K562 (cell line): ENCODE measurements around the gene TCF23. TPM values are rescaled to one million over a fixed set of nuclear protein-coding genes. Genes with fewer than 3 reads are reported as not detected.

Source experiments
- CC2D1A ChIP-seq: fragments of 450-650 bp; IDR thresholded peaks from 2 replicates; pipeline ENCODE4 v1.6.1; 2017; ENCODE audit warnings: mild to moderate bottlenecking
- ETV1 ChIP-seq: fragments of 450-650 bp; conservative IDR thresholded peaks from 2 replicates; pipeline ENCODE4 v1.6.1; 2016; ENCODE audit warnings: missing genetic modification characterization, control low read depth, low read depth, missing compliant biosample characterization
- HSF4 ChIP-seq: fragments of 250-450 bp; sonication (Bioruptor Pico); IDR thresholded peaks from 2 replicates; pipeline ENCODE4 v2.1.2; 2022; ENCODE audit warnings: mild to moderate bottlenecking, moderate library complexity, borderline replicate concordance
- NRF1 ChIP-seq, 2 experiments: fragments of 450-650 bp; IDR thresholded peaks in 1 of 2; conservative IDR thresholded peaks in 1 of 2; 2 replicates each; pipeline ENCODE4 v1.6.1; 2014; ENCODE audit warnings: mild to moderate bottlenecking in 2 of 2
- PML ChIP-seq: IDR thresholded peaks from 2 replicates; pipeline ENCODE4 v1.6.1; 2012; ENCODE audit warnings: low read length, inconsistent platforms
- SAFB ChIP-seq: fragments of 200-400 bp; formaldehyde crosslinking; IDR thresholded peaks from 2 replicates; pipeline ENCODE4 v1.6.1; 2017; ENCODE audit warnings: low read depth, low read length, borderline replicate concordance
- SRSF3 ChIP-seq: fragments of 200-400 bp; formaldehyde crosslinking; IDR thresholded peaks from 2 replicates; pipeline ENCODE4 v1.6.1; 2016; ENCODE audit warnings: mild to moderate bottlenecking, low read length, moderate library complexity; ENCODE audit not compliant: insufficient read depth
- ZNF175 ChIP-seq: fragments of 200-800 bp; sonication (Bioruptor generic); IDR thresholded peaks from 2 replicates; pipeline ENCODE4 v1.6.1; 2016; ENCODE audit warnings: low read depth, mild to moderate bottlenecking, missing genetic modification characterization, missing compliant biosample characterization
- ZNF316 ChIP-seq: fragments of 450-650 bp; IDR thresholded peaks from 2 replicates; pipeline ENCODE4 v1.6.1; 2016
- ZNF408 ChIP-seq: fragments of 250-450 bp; sonication (Bioruptor Pico); IDR thresholded peaks from 2 replicates; pipeline ENCODE4 v1.4.0; 2020; ENCODE audit warnings: low read depth, mild to moderate bottlenecking, moderate library complexity
- polyA plus RNA-seq, 8 experiments: library from polyadenylated mRNA; depleted of rRNA in 4 of 8; stranded (reverse) in 5 of 8; unstranded in 3 of 8; fragments of >200 nt; fragmentation: Nextera tagmentation in 2 of 8; fragmentation: Illumina TruSeq in 1 of 8; extraction: Ambion mirVana in 2 of 8; extraction: Trizol in 1 of 8; gene quantifications; 2 replicates each; pipeline versions ENCODE4 v1.2.1 to v1.2.3, GENCODE V29; 2011 to 2014; ENCODE audit warnings: inconsistent platforms in 1 of 8, missing spikeins in 1 of 8
- total RNA-seq, 7 experiments: library from RNA; depleted of rRNA in 6 of 7; stranded (reverse); fragments of >200 nt in 6 of 7; fragmentation: Illumina TruSeq in 2 of 7; extraction: Trizol in 2 of 7; gene quantifications; 2 replicates each; pipeline versions ENCODE4 v1.2.1 to v1.2.3, GENCODE V29; 2011 to 2021; ENCODE audit warnings: low replicate concordance in 1 of 7
- TF ChIP-seq, protein P1 (sequence below), 2 experiments: fragments of 150-350 bp in 1 of 2; IDR thresholded peaks; 2 replicates each; pipeline ENCODE4 v1.6.1; 2012 to 2016; ENCODE audit warnings: low read depth in 2 of 2, low read length in 2 of 2, mild to moderate bottlenecking in 1 of 2, moderate library complexity in 1 of 2
- TF ChIP-seq, protein P2 (sequence below): fragments of 250-450 bp; sonication (Bioruptor Pico); IDR thresholded peaks from 2 replicates; pipeline ENCODE4 v1.5.0; 2021
- TF ChIP-seq, protein P3 (sequence below): sonication (generic); formaldehyde crosslinking; IDR thresholded peaks from 2 replicates; pipeline ENCODE4 v1.8.1; 2023; ENCODE audit warnings: mild to moderate bottlenecking, missing genetic modification reagents
- TF ChIP-seq, protein P4 (sequence below): fragments of 250-450 bp; sonication (Bioruptor Pico); IDR thresholded peaks from 2 replicates; pipeline ENCODE4 v1.4.0; 2020; ENCODE audit warnings: borderline replicate concordance

TCF23 gene
- total and polyA plus RNA-seq, 9 of the 15 experiments (the other 6 are each of a cell fraction or from before 2014, with no cell fraction given) = 0.07 TPM; not detected in 8

DNA sequence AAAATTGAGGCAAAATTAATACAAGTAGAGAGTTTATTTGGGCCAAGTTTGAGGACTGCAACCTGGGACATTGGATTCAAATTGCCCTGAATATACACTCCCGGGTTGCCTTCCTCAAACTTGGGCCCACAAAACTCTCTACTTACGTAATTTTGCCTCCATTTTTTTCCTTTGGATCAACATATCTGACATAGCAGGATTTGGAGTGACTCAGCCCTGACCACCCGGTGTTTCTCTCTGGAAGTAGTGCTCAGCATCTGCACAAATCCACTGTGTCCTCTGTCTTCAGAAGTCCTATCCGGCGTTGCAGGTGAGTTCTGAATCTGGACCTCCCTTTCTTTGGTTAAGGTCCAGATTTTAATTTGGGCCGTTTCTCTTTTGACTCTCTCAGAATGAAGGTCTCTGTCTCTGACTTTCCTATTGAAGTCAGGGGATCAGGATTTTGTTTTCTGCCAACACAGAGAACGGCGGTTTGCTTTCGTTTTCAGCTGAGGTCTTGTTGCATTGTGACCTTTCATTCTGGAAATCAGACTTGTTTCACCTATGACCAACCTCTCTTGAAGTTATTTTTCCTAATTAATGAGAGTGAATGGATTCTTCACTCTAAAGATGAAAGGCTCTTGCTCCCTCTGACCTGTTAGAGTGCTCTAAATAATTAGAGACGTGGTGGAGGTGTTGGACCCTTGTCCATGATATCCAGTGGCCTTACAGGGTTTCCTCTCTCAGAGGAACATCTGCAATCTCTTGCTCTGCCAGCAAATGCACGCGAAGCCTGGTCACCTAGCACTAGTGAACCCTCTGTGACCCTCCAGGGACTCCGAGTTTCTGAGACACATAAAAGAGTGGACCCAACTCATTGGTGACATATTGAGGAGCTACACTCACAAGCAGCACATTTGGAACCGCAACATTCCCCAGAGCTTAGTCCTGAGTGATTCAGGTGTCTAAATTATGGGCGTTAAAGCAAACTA lies 13.6 kb downstream of the TCF23 start (continued):
- TF ChIP-seq NRF1 (conservative IDR thresholded peaks at IDR 0.05 in 1 of 2, IDR thresholded peaks at IDR 0.05 in 1 of 2) = peak in 1 of 2 experiments; percentile 20; a peak in 1 of 4 replicates
- no peak for TF ChIP-seq ZNF408 (CRISPR knock-in tag)
- TF ChIP-seq, protein P1, sequence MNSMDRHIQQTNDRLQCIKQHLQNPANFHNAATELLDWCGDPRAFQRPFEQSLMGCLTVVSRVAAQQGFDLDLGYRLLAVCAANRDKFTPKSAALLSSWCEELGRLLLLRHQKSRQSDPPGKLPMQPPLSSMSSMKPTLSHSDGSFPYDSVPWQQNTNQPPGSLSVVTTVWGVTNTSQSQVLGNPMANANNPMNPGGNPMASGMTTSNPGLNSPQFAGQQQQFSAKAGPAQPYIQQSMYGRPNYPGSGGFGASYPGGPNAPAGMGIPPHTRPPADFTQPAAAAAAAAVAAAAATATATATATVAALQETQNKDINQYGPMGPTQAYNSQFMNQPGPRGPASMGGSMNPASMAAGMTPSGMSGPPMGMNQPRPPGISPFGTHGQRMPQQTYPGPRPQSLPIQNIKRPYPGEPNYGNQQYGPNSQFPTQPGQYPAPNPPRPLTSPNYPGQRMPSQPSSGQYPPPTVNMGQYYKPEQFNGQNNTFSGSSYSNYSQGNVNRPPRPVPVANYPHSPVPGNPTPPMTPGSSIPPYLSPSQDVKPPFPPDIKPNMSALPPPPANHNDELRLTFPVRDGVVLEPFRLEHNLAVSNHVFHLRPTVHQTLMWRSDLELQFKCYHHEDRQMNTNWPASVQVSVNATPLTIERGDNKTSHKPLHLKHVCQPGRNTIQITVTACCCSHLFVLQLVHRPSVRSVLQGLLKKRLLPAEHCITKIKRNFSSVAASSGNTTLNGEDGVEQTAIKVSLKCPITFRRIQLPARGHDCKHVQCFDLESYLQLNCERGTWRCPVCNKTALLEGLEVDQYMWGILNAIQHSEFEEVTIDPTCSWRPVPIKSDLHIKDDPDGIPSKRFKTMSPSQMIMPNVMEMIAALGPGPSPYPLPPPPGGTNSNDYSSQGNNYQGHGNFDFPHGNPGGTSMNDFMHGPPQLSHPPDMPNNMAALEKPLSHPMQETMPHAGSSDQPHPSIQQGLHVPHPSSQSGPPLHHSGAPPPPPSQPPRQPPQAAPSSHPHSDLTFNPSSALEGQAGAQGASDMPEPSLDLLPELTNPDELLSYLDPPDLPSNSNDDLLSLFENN (IDR thresholded peaks at IDR 0.05; ENCODE audit: low read depth in 2 of 2, low read length in 2 of 2) = no peak
- TF ChIP-seq ZNF316 = peak; percentile 66
- TF ChIP-seq, protein P2, sequence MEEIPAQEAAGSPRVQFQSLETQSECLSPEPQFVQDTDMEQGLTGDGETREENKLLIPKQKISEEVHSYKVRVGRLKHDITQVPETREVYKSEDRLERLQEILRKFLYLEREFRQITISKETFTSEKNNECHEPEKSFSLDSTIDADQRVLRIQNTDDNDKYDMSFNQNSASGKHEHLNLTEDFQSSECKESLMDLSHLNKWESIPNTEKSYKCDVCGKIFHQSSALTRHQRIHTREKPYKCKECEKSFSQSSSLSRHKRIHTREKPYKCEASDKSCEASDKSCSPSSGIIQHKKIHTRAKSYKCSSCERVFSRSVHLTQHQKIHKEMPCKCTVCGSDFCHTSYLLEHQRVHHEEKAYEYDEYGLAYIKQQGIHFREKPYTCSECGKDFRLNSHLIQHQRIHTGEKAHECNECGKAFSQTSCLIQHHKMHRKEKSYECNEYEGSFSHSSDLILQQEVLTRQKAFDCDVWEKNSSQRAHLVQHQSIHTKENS (CRISPR knock-in tag) = no peak
- TF ChIP-seq PML = no peak
- no peak for TF ChIP-seq SRSF3
- no peak for TF ChIP-seq ZNF175 (CRISPR knock-in tag)
- no peak for TF ChIP-seq SAFB
- TF ChIP-seq HSF4 (CRISPR knock-in tag) = no peak
- TF ChIP-seq CC2D1A = no peak
- TF ChIP-seq ETV1 = no peak
- TF ChIP-seq, protein P3, sequence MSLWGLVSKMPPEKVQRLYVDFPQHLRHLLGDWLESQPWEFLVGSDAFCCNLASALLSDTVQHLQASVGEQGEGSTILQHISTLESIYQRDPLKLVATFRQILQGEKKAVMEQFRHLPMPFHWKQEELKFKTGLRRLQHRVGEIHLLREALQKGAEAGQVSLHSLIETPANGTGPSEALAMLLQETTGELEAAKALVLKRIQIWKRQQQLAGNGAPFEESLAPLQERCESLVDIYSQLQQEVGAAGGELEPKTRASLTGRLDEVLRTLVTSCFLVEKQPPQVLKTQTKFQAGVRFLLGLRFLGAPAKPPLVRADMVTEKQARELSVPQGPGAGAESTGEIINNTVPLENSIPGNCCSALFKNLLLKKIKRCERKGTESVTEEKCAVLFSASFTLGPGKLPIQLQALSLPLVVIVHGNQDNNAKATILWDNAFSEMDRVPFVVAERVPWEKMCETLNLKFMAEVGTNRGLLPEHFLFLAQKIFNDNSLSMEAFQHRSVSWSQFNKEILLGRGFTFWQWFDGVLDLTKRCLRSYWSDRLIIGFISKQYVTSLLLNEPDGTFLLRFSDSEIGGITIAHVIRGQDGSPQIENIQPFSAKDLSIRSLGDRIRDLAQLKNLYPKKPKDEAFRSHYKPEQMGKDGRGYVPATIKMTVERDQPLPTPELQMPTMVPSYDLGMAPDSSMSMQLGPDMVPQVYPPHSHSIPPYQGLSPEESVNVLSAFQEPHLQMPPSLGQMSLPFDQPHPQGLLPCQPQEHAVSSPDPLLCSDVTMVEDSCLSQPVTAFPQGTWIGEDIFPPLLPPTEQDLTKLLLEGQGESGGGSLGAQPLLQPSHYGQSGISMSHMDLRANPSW (CRISPR knock-in tag) = no peak
- TF ChIP-seq, protein P4, sequence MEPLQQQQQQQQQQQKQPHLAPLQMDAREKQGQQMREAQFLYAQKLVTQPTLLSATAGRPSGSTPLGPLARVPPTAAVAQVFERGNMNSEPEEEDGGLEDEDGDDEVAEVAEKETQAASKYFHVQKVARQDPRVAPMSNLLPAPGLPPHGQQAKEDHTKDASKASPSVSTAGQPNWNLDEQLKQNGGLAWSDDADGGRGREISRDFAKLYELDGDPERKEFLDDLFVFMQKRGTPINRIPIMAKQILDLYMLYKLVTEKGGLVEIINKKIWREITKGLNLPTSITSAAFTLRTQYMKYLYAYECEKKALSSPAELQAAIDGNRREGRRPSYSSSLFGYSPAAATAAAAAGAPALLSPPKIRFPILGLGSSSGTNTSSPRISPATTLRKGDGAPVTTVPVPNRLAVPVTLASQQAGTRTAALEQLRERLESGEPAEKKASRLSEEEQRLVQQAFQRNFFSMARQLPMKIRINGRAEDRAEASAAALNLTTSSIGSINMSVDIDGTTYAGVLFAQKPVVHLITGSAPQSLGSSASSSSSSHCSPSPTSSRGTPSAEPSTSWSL (CRISPR knock-in tag) = no peak
